Measurements from ENCODE around the gene EDC4. TPM values are rescaled to one million over a fixed set of nuclear protein-coding genes. Genes with fewer than 3 reads are reported as not detected.

The EDC4 gene
- total RNA-seq, 1 experiment from 2014 or later, result 100 TPM

DNA sequence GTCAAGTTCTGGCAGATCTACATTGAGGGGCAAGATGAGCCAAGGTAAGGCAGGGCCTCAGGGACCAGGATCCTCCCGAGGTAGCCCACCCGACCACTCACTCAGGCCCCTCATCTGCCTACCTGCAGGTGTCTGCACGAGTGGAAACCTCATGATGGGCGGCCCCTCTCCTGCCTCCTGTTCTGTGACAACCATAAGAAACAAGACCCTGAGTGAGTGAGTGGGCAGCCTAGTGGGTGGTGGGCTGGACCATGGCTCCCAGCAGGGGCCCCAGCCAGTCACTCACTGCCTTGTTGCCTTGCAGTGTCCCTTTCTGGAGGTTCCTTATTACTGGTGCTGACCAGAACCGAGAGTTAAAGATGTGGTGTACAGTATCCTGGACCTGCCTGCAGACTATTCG is 5.4 kb downstream of the EDC4 start:
- Histone ChIP-seq H3K4me2 (ENCODE audit: low read length) (no peak overlapping the region), H3K79me2 (ENCODE audit: insufficient read depth, low read length) (peaks cover 36% of the 10 kb centered on the region), H3K4me3 (replicated peaks in 1 of 2; ENCODE audit: low read depth in 1 of 2, low read length in 2 of 2) (no peak overlapping the region), H4K20me1 (ENCODE audit: insufficient read depth) (no peaks in the 10 kb centered on the region), H2AFZ (ENCODE audit: low read depth, low read length, poor library complexity, severe bottlenecking) (no peak overlapping the region), H3K36me3 (ENCODE audit: control insufficient read depth in 1 of 2, insufficient read depth in 2 of 2, low read length in 2 of 2) (peaks cover 45 to 64% of the 10 kb centered on the region in 2 experiments; a peak in 3 of 4 replicates), H3K9me3 (ENCODE audit: control insufficient read depth in 1 of 2, insufficient read depth in 1 of 2, low read depth in 1 of 2, low read length in 2 of 2) (no peaks in the 10 kb centered on the region), H3K27me3 (ENCODE audit: insufficient read depth, low read length) (no peaks in the 10 kb centered on the region), H3K9me2 (ENCODE audit: insufficient read depth) (no peaks in the 10 kb centered on the region), H3K9ac (ENCODE audit: low read length) (no peak overlapping the region), H3K27ac (ENCODE audit: low read depth, low read length) (no peak overlapping the region), H3K4me1 (ENCODE audit: control insufficient read depth in 1 of 2, insufficient read depth in 2 of 2, low read length in 2 of 2) (peaks cover 7 to 12% of the 10 kb centered on the region in 2 experiments)
- BruUV-seq (replicated peaks), result no TSS peak
- ChIA-PET RAD21 (ENCODE audit: low non-redundant PET in 1 of 2, low total read pairs in 2 of 2, uncharacterized antibody in 2 of 2, unreplicated experiment in 2 of 2) (no interaction called here), POLR2A (no interaction called here), CTCF (no interaction called here)
- DNase-seq (ENCODE audit: low read depth, low spot score) (no peak), ATAC-seq (no peak)
- intact Hi-C loops (cut with micrococcal nuclease), result no loop called here
- no peak for TF ChIP-seq YY1 (IDR thresholded peaks at IDR 0.05; ENCODE audit: extremely low read depth, insufficient replicate concordance, low read depth, low read length)
- TF ChIP-seq, protein P1, sequence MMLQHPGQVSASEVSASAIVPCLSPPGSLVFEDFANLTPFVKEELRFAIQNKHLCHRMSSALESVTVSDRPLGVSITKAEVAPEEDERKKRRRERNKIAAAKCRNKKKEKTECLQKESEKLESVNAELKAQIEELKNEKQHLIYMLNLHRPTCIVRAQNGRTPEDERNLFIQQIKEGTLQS (IDR thresholded peaks at IDR 0.05), result no peak
- no peak for TF ChIP-seq POLR2A (IDR thresholded peaks at IDR 0.05; ENCODE audit: borderline replicate concordance, extremely low read depth, insufficient read depth, insufficient read length)
- TF ChIP-seq, protein P2, sequence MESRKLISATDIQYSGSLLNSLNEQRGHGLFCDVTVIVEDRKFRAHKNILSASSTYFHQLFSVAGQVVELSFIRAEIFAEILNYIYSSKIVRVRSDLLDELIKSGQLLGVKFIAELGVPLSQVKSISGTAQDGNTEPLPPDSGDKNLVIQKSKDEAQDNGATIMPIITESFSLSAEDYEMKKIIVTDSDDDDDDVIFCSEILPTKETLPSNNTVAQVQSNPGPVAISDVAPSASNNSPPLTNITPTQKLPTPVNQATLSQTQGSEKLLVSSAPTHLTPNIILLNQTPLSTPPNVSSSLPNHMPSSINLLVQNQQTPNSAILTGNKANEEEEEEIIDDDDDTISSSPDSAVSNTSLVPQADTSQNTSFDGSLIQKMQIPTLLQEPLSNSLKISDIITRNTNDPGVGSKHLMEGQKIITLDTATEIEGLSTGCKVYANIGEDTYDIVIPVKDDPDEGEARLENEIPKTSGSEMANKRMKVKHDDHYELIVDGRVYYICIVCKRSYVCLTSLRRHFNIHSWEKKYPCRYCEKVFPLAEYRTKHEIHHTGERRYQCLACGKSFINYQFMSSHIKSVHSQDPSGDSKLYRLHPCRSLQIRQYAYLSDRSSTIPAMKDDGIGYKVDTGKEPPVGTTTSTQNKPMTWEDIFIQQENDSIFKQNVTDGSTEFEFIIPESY (IDR thresholded peaks at IDR 0.05; ENCODE audit: extremely low read depth, insufficient replicate concordance, low read length), result no peak
- TF ChIP-seq, protein P3, sequence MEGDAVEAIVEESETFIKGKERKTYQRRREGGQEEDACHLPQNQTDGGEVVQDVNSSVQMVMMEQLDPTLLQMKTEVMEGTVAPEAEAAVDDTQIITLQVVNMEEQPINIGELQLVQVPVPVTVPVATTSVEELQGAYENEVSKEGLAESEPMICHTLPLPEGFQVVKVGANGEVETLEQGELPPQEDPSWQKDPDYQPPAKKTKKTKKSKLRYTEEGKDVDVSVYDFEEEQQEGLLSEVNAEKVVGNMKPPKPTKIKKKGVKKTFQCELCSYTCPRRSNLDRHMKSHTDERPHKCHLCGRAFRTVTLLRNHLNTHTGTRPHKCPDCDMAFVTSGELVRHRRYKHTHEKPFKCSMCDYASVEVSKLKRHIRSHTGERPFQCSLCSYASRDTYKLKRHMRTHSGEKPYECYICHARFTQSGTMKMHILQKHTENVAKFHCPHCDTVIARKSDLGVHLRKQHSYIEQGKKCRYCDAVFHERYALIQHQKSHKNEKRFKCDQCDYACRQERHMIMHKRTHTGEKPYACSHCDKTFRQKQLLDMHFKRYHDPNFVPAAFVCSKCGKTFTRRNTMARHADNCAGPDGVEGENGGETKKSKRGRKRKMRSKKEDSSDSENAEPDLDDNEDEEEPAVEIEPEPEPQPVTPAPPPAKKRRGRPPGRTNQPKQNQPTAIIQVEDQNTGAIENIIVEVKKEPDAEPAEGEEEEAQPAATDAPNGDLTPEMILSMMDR (IDR thresholded peaks at IDR 0.05 in 2 of 3, conservative IDR thresholded peaks at IDR 0.05 in 1 of 3; ENCODE audit: borderline replicate concordance in 1 of 3, insufficient read depth in 1 of 3, low read depth in 2 of 3, low read length in 2 of 3), result no peak
- TF ChIP-seq SRF (IDR thresholded peaks at IDR 0.05; ENCODE audit: low read depth), result no peak
- TF ChIP-seq ZFX (IDR thresholded peaks at IDR 0.05), result no peak
- TF ChIP-seq, protein P4, sequence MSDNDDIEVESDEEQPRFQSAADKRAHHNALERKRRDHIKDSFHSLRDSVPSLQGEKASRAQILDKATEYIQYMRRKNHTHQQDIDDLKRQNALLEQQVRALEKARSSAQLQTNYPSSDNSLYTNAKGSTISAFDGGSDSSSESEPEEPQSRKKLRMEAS (IDR thresholded peaks at IDR 0.05), result no peak
- TF ChIP-seq SIN3A (IDR thresholded peaks at IDR 0.05; ENCODE audit: low read depth), result no peak
- no peak for TF ChIP-seq ELF1 (IDR thresholded peaks at IDR 0.05; ENCODE audit: borderline replicate concordance, low read depth)
- TF ChIP-seq TCF7L2 (IDR thresholded peaks at IDR 0.05; ENCODE audit: borderline replicate concordance, extremely low read depth, insufficient read depth, insufficient read length), result no peak
- no peak for TF ChIP-seq FOSL1 (IDR thresholded peaks at IDR 0.05; ENCODE audit: low read depth)
- TF ChIP-seq CBX3 (IDR thresholded peaks at IDR 0.05; ENCODE audit: low read depth), result no peak
- TF ChIP-seq CEBPB (IDR thresholded peaks at IDR 0.05; ENCODE audit: low read depth), result no peak
- TF ChIP-seq, protein P5, sequence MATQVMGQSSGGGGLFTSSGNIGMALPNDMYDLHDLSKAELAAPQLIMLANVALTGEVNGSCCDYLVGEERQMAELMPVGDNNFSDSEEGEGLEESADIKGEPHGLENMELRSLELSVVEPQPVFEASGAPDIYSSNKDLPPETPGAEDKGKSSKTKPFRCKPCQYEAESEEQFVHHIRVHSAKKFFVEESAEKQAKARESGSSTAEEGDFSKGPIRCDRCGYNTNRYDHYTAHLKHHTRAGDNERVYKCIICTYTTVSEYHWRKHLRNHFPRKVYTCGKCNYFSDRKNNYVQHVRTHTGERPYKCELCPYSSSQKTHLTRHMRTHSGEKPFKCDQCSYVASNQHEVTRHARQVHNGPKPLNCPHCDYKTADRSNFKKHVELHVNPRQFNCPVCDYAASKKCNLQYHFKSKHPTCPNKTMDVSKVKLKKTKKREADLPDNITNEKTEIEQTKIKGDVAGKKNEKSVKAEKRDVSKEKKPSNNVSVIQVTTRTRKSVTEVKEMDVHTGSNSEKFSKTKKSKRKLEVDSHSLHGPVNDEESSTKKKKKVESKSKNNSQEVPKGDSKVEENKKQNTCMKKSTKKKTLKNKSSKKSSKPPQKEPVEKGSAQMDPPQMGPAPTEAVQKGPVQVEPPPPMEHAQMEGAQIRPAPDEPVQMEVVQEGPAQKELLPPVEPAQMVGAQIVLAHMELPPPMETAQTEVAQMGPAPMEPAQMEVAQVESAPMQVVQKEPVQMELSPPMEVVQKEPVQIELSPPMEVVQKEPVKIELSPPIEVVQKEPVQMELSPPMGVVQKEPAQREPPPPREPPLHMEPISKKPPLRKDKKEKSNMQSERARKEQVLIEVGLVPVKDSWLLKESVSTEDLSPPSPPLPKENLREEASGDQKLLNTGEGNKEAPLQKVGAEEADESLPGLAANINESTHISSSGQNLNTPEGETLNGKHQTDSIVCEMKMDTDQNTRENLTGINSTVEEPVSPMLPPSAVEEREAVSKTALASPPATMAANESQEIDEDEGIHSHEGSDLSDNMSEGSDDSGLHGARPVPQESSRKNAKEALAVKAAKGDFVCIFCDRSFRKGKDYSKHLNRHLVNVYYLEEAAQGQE (IDR thresholded peaks at IDR 0.05; ENCODE audit: low read depth), result no peak
- no peak for TF ChIP-seq EGR1 (IDR thresholded peaks at IDR 0.05; ENCODE audit: low read depth)
- TF ChIP-seq POLR2AphosphoS5 (IDR thresholded peaks at IDR 0.05; ENCODE audit: low read depth, low read length), result no peak
- TF ChIP-seq SP1 (IDR thresholded peaks at IDR 0.05; ENCODE audit: low read depth), result no peak
- TF ChIP-seq JUND (IDR thresholded peaks at IDR 0.05), result no peak
